ENCODE results near the gene AIG1.

AIG1 gene

GRCh38 chr6:143176090-143177021 lies 115.7 kb downstream of the AIG1 start:
- TF ChIP-seq GATA3 (IDR thresholded peaks at IDR 0.05; ENCODE audit: low read depth, low read length) = no peak
- TF ChIP-seq GATA2 (IDR thresholded peaks at IDR 0.05; ENCODE audit: low read depth, low read length) = no peak

GRCh38 chr6:143177706-143178105 lies 117.0 kb downstream of the AIG1 start:
- TF ChIP-seq GATA2 (IDR thresholded peaks at IDR 0.05; ENCODE audit: low read depth, low read length) = no peak
- no peak for TF ChIP-seq GATA3 (IDR thresholded peaks at IDR 0.05; ENCODE audit: low read depth, low read length)

GRCh38 chr6:143179096-143179495 lies 118.4 kb downstream of the AIG1 start:
- TF ChIP-seq GATA2 (IDR thresholded peaks at IDR 0.05; ENCODE audit: low read depth, low read length) = no peak
- TF ChIP-seq GATA3 (IDR thresholded peaks at IDR 0.05; ENCODE audit: low read depth, low read length) = no peak

GRCh38 chr6:143179901-143180612 lies 119.4 kb downstream of the AIG1 start:
- TF ChIP-seq GATA2 (IDR thresholded peaks at IDR 0.05; ENCODE audit: low read depth, low read length) (no peak), GATA3 (IDR thresholded peaks at IDR 0.05; ENCODE audit: low read depth, low read length) (no peak)

- no peak for TF ChIP-seq GATA2 (IDR thresholded peaks at IDR 0.05; ENCODE audit: low read depth, low read length)
- TF ChIP-seq GATA3 (IDR thresholded peaks at IDR 0.05; ENCODE audit: low read depth, low read length) = no peak
Measured at GRCh38 chr6:143180826-143181225, 120.1 kb downstream of the AIG1 start.

- no peak for TF ChIP-seq GATA3 (IDR thresholded peaks at IDR 0.05; ENCODE audit: low read depth, low read length)
- TF ChIP-seq GATA2 (IDR thresholded peaks at IDR 0.05; ENCODE audit: low read depth, low read length) = no peak
Measured at GRCh38 chr6:143183666-143184065, 123.0 kb downstream of the AIG1 start.

- no peak for TF ChIP-seq GATA2 (IDR thresholded peaks at IDR 0.05; ENCODE audit: low read depth, low read length)
- no peak for TF ChIP-seq GATA3 (IDR thresholded peaks at IDR 0.05; ENCODE audit: low read depth, low read length)
Measured at GRCh38 chr6:143185288-143185687, 124.6 kb downstream of the AIG1 start.

- TF ChIP-seq GATA3 (IDR thresholded peaks at IDR 0.05; ENCODE audit: low read depth, low read length) (no peak), GATA2 (IDR thresholded peaks at IDR 0.05; ENCODE audit: low read depth, low read length) (no peak)
Measured at GRCh38 chr6:143187238-143187923, 126.7 kb downstream of the AIG1 start.

- TF ChIP-seq GATA3 (IDR thresholded peaks at IDR 0.05; ENCODE audit: low read depth, low read length) (no peak), GATA2 (IDR thresholded peaks at IDR 0.05; ENCODE audit: low read depth, low read length) (no peak)
Measured at GRCh38 chr6:143188292-143188691, 127.6 kb downstream of the AIG1 start.

DNA sequence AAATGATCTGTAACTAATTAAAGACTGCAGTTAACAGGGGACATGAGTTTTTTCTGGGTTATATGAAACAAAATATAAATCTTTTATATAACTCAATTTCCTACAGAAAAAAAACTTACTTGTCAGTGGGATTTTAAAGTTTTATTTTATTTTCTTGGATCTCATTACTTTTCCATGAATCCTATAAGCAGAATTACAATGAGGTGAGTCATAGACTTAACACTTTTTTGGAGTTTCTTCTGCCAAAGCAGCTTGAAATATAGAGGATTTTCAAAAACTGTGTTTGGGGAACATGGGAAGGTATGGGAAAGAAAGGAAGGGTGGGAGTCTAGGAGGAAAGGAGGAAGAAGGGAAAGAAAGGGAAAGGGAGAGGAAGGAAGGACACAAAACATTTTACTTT lies 130.7 kb downstream of the AIG1 start:
- no peak for TF ChIP-seq GATA3 (IDR thresholded peaks at IDR 0.05; ENCODE audit: low read depth, low read length)
- TF ChIP-seq GATA2 (IDR thresholded peaks at IDR 0.05; ENCODE audit: low read depth, low read length) = no peak

DNA sequence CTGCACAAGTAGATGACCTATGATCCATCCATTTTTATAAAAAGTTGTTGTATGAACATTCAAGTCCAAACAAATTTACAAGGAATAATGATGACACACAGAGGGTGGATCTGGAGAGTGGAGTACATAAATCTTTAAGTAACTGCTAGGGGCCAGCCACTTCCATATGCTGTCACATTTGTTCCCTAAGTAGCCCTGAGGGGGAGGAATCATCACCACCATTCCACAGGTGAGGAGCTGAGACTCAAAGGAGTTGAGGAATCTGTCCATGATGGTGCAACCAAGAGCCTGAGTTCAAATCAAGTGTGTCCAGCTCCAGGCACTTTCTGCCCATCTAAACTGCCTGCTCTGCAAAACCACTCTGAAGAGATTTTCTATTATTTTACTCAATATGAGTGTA lies 132.1 kb downstream of the AIG1 start:
- TF ChIP-seq GATA2 (IDR thresholded peaks at IDR 0.05; ENCODE audit: low read depth, low read length) (no peak), GATA3 (IDR thresholded peaks at IDR 0.05; ENCODE audit: low read depth, low read length) (no peak)

DNA sequence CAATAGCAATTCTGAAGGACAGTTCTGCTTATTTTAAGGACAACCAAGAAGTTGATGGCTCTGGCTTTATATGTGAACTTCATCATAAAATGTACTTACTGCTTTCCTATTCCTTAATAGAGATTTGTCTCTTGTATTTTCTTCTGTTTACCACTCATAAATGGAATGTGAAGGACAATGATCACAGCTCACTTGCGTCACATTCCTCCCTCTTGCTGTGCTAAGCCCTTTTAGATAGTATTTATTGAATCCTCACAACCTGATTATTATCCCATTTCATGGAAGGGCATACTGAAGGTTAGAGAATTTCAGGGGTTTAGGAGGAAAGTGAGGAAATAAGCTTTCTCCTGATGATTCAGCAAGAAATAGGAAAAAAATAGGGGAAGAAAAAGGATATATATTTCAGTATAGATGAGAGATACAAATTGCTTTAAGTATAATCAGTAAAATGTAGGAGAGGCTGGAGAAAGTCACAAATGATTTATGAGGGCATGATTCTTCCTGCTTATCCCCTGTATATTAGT lies 132.9 kb downstream of the AIG1 start:
- TF ChIP-seq GATA2 (IDR thresholded peaks at IDR 0.05; ENCODE audit: low read depth, low read length) = no peak
- TF ChIP-seq GATA3 (IDR thresholded peaks at IDR 0.05; ENCODE audit: low read depth, low read length) = no peak

DNA sequence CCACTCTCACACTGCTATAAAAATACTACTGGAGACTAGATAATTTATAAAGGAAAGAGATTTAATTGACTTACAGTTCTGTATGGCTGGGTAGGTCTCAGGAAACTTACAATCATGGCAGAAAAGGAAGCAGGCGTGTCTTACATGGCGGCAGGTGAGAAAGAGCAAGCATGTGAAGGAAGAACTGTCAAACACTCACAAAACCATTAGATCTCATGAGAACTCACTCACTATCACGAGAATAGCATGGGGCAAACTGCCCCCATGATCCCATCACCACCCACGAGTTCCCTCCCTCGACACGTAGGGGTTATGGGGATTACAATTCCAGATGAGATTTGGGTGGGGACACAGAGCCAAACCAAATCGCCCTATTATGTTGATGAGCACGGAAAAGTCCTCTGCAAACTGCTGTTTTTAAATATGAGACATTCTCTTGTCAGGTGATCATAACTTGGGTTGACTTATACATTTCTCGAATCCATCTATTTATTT lies 133.5 kb downstream of the AIG1 start:
- TF ChIP-seq GATA2 (IDR thresholded peaks at IDR 0.05; ENCODE audit: low read depth, low read length) = no peak
- TF ChIP-seq GATA3 (IDR thresholded peaks at IDR 0.05; ENCODE audit: low read depth, low read length) = no peak

DNA sequence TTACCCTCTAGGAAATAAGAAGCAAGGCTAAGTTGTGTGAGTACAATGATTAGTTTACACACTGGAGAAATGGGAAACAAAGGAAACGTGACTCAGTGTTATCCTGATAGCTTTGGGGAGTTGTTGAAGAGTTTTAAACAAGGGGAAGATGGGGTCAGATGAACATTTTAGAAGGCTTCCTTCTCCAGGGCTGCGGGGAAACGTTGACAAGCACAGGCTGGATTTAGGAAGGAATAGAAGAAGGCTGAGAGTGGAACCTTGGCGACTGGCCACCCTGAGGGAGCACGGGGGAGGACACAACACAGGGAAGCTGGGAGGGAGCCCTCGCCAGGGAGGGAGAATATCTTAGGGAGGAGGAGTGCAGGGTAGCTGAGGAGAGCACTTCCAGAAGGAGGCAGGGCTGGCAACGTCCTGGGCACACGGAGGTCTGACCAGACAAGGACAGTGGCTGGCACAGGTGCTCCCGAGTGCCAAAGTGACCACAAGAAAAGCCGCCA lies 134.7 kb downstream of the AIG1 start:
- TF ChIP-seq GATA3 (IDR thresholded peaks at IDR 0.05; ENCODE audit: low read depth, low read length) = no peak
- TF ChIP-seq GATA2 (IDR thresholded peaks at IDR 0.05; ENCODE audit: low read depth, low read length) = no peak
